ENCODE measurements around the gene LCAT. TPM values are rescaled to one million over a fixed set of nuclear protein-coding genes. Genes with fewer than 3 reads are reported as not detected.
A peak's percentile ranks its signal among the peaks of the same experiment; 100 is the strongest.

Gene LCAT
- total and polyA plus RNA-seq, 9 donors: 7.5 to 31.2 (median 16.8) TPM

GRCh38 chr16:67892899-67893742 lies 50.8 kb downstream of the LCAT start, which contains the start of gene PSKH1:
Gene PSKH1 (plus strand): TSS chr16:67893254. CDS start chr16:67908750, 15,496 bp downstream.
- peaks cover 16% of the 10 kb centered on the region for H3K4me1 ChIP-seq (ENCODE audit: insufficient read depth)
- WGBS, 3 donors: 0 to 1% (median 1%) methylated on average over 51 to 90 of the region's 90 CpGs
- H3K27me3 ChIP-seq: no peaks in the 10 kb centered on the region
- peak within 1 kb of the TSS; percentile 90 to 94 for H3K27ac ChIP-seq
- H3K9me3 ChIP-seq: no peaks in the 10 kb centered on the region
- DNase-seq: peak; percentile 96 to 97 (median 97)
- no peak for TF ChIP-seq EP300 (IDR thresholded peaks at IDR 0.05)
- peak in 2 of 3 donors; percentile 8 to 22 for TF ChIP-seq CTCF (IDR thresholded peaks at IDR 0.05)
- peak; percentile 83 for TF ChIP-seq POLR2A (IDR thresholded peaks at IDR 0.05)
- H3K36me3 ChIP-seq: no peaks in the 10 kb centered on the region
- intact Hi-C loops (cut with DNase I): no loop called here
- H3K4me3 ChIP-seq: peak within 1 kb of the TSS; percentile 89

GRCh38 chr16:67892375-67892774 lies 51.5 kb downstream of the LCAT start:
- 23 to 43% (median 33%) methylated on average over 5 of the region's 5 CpGs for WGBS, 3 donors
- intact Hi-C loops (cut with DNase I): no loop called here
- H3K36me3 ChIP-seq: no peaks in the 10 kb centered on the region

More at GRCh38 chr16:67892375-67892774, 51.5 kb downstream of the LCAT start:
- no peak for DNase-seq
- H3K9me3 ChIP-seq: no peaks in the 10 kb centered on the region
- peak overlapping the region in 1 of 2 donors; percentile 11 for H3K27ac ChIP-seq
- H3K27me3 ChIP-seq: no peaks in the 10 kb centered on the region
- TF ChIP-seq CTCF (IDR thresholded peaks at IDR 0.05) (no peak), EP300 (IDR thresholded peaks at IDR 0.05) (no peak), POLR2A (IDR thresholded peaks at IDR 0.05) (no peak)
- peak overlapping the region; percentile 38 for H3K4me3 ChIP-seq
- H3K4me1 ChIP-seq (ENCODE audit: insufficient read depth): peaks cover 16% of the 10 kb centered on the region

Other genes with a start within 250 kb of the LCAT start
- gene GFOD2, start 224.8 kb downstream of the LCAT start, total RNA-seq: 10 to 100 TPM in 6 of 7 donors, 1 to 10 TPM in 1; 8.6 to 15.9 (median 13.4) TPM
- gene GFOD2, start 224.8 kb downstream of the LCAT start, polyA plus RNA-seq: 10 to 100 TPM in 1 of 2 donors, 1 to 10 TPM in 1; 8.3 to 10.9 TPM
- gene RANBP10, start 137.6 kb downstream of the LCAT start, total RNA-seq: 10 to 100 TPM in 6 of 7 donors, 1 to 10 TPM in 1; 8.3 to 19.6 (median 17.1) TPM
- 10 to 100 TPM; 13.0 to 15.5 TPM for gene RANBP10, start 137.6 kb downstream of the LCAT start, polyA plus RNA-seq
- gene TSNAXIP1, start 137.2 kb downstream of the LCAT start, total RNA-seq: 10 to 100 TPM in 1 of 7 donors, 1 to 10 TPM in 6; 2.4 to 13.1 (median 3.2) TPM
- gene TSNAXIP1, start 137.2 kb downstream of the LCAT start, polyA plus RNA-seq: 1 to 10 TPM; 2.7 to 3.7 TPM
- gene THAP11, start 101.8 kb downstream of the LCAT start, total RNA-seq: 10 to 100 TPM; 31.0 to 59.7 (median 46.6) TPM
- 10 to 100 TPM; 17.3 to 30.6 TPM for gene THAP11, start 101.8 kb downstream of the LCAT start, polyA plus RNA-seq
- gene NUTF2, start 97.2 kb downstream of the LCAT start, total RNA-seq: 10 to 100 TPM; 35.9 to 98.1 (median 67.8) TPM
- 100 to 1,000 TPM in 1 of 2 donors, 10 to 100 TPM in 1; 67.6 to 105 TPM for gene NUTF2, start 97.2 kb downstream of the LCAT start, polyA plus RNA-seq
- gene CENPT, start 96.4 kb downstream of the LCAT start, total RNA-seq: 10 to 100 TPM; 35.8 to 44.9 (median 42.0) TPM
- gene CENPT, start 96.4 kb downstream of the LCAT start, polyA plus RNA-seq: 10 to 100 TPM; 18.4 to 57.4 TPM
- gene EDC4, start 71.1 kb downstream of the LCAT start, total RNA-seq: 10 to 100 TPM; 34.7 to 65.3 (median 54.0) TPM
- 10 to 100 TPM; 29.8 to 37.9 TPM for gene EDC4, start 71.1 kb downstream of the LCAT start, polyA plus RNA-seq
- 1 to 10 TPM in 6 of 7 donors, under 1 TPM in 1; 0.95 to 3.9 (median 2.5) TPM for gene NRN1L, start 59.2 kb downstream of the LCAT start, total RNA-seq
- gene NRN1L, start 59.2 kb downstream of the LCAT start, polyA plus RNA-seq: 1 to 10 TPM in 1 of 2 donors, not detected in 1; 4.7 TPM
- gene PSKH1, start 50.9 kb downstream of the LCAT start, total RNA-seq: 10 to 100 TPM; 13.6 to 38.9 (median 31.6) TPM
- 10 to 100 TPM in 1 of 2 donors, 1 to 10 TPM in 1; 9.6 to 26.6 TPM for gene PSKH1, start 50.9 kb downstream of the LCAT start, polyA plus RNA-seq
- 1 to 10 TPM; 1.5 to 4.4 (median 2.5) TPM for gene CTRL, start 12.3 kb downstream of the LCAT start, total RNA-seq
- gene CTRL, start 12.3 kb downstream of the LCAT start, polyA plus RNA-seq: 1 to 10 TPM in 1 of 2 donors, under 1 TPM in 1; 0.35 to 2.5 TPM
- gene PSMB10, start 7.3 kb downstream of the LCAT start, total RNA-seq: 10 to 100 TPM; 26.2 to 64.4 (median 50.8) TPM
- 10 to 100 TPM in 1 of 2 donors, 1 to 10 TPM in 1; 5.8 to 63.1 TPM for gene PSMB10, start 7.3 kb downstream of the LCAT start, polyA plus RNA-seq
- gene SLC12A4, start 24.5 kb upstream of the LCAT start, total RNA-seq: 10 to 100 TPM; 27.7 to 85.6 (median 56.5) TPM
- 10 to 100 TPM; 29.7 to 48.7 TPM for gene SLC12A4, start 24.5 kb upstream of the LCAT start, polyA plus RNA-seq
- under 1 TPM in 1 of 7 donors, not detected in 6; 0.23 TPM for gene DPEP3, start 36.4 kb upstream of the LCAT start, total RNA-seq
- gene DPEP3, start 36.4 kb upstream of the LCAT start, polyA plus RNA-seq: under 1 TPM in 1 of 2 donors, not detected in 1; 0.05 TPM
- gene DPEP2, start 55.4 kb upstream of the LCAT start, total RNA-seq: 1 to 10 TPM in 2 of 7 donors, under 1 TPM in 3, not detected in 2; 0.33 to 1.9 (median 0.99) TPM
- 1 to 10 TPM in 1 of 2 donors, under 1 TPM in 1; 0.76 to 3.1 TPM for gene DPEP2, start 55.4 kb upstream of the LCAT start, polyA plus RNA-seq
- gene DPEP2NB, start 71.8 kb upstream of the LCAT start, total RNA-seq: not detected
- not detected for gene DPEP2NB, start 71.8 kb upstream of the LCAT start, polyA plus RNA-seq
- gene DDX28, start 79.1 kb upstream of the LCAT start, total RNA-seq: 10 to 100 TPM in 3 of 7 donors, 1 to 10 TPM in 4; 6.8 to 14.0 (median 9.7) TPM
- 1 to 10 TPM; 9.2 to 9.3 TPM for gene DDX28, start 79.1 kb upstream of the LCAT start, polyA plus RNA-seq
- gene DUS2, start 79.2 kb upstream of the LCAT start, total RNA-seq: 10 to 100 TPM in 2 of 7 donors, 1 to 10 TPM in 5; 4.8 to 15.7 (median 8.5) TPM
- 1 to 10 TPM; 5.4 to 9.5 TPM for gene DUS2, start 79.2 kb upstream of the LCAT start, polyA plus RNA-seq
- gene NFATC3, start 141.2 kb upstream of the LCAT start, total RNA-seq: 10 to 100 TPM; 32.4 to 77.1 (median 48.2) TPM
- 10 to 100 TPM; 12.5 to 32.2 TPM for gene NFATC3, start 141.2 kb upstream of the LCAT start, polyA plus RNA-seq